ENCODE measurements around the gene COG5. TPM values are rescaled to one million over a fixed set of nuclear protein-coding genes. Genes with fewer than 3 reads are reported as not detected.

COG5 gene
- total and polyA plus RNA-seq, 2 experiments from 2014 or later: 15.8 to 53.5 TPM

GRCh38 chr7:107551936-107552335 is 11.8 kb downstream of the COG5 start:
- H3K27me3 ChIP-seq: no peaks in the 10 kb centered on the region
- H4K20me1 ChIP-seq (ENCODE audit: insufficient read depth, poor library complexity, severe bottlenecking): no peaks in the 10 kb centered on the region
- no peak overlapping the region for H3K4me2 ChIP-seq
- TF ChIP-seq, protein P1, sequence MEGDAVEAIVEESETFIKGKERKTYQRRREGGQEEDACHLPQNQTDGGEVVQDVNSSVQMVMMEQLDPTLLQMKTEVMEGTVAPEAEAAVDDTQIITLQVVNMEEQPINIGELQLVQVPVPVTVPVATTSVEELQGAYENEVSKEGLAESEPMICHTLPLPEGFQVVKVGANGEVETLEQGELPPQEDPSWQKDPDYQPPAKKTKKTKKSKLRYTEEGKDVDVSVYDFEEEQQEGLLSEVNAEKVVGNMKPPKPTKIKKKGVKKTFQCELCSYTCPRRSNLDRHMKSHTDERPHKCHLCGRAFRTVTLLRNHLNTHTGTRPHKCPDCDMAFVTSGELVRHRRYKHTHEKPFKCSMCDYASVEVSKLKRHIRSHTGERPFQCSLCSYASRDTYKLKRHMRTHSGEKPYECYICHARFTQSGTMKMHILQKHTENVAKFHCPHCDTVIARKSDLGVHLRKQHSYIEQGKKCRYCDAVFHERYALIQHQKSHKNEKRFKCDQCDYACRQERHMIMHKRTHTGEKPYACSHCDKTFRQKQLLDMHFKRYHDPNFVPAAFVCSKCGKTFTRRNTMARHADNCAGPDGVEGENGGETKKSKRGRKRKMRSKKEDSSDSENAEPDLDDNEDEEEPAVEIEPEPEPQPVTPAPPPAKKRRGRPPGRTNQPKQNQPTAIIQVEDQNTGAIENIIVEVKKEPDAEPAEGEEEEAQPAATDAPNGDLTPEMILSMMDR (IDR thresholded peaks at IDR 0.05; ENCODE audit: poor library complexity): no peak
- no peak for TF ChIP-seq EZH2phosphoT487 (IDR thresholded peaks at IDR 0.05; ENCODE audit: low read depth, severe bottlenecking, unreplicated experiment)
- TF ChIP-seq EZH2 (IDR thresholded peaks at IDR 0.05; ENCODE audit: borderline replicate concordance): no peak
- no peak overlapping the region for H3K4me3 ChIP-seq
- H3K4me1 ChIP-seq (ENCODE audit: insufficient read depth): no peaks in the 10 kb centered on the region
- H3K36me3 ChIP-seq (replicated peaks; ENCODE audit: insufficient read depth, low read depth): no peaks in the 10 kb centered on the region
- H3K9me3 ChIP-seq (ENCODE audit: low read depth): no peaks in the 10 kb centered on the region
- no peak overlapping the region for H2AFZ ChIP-seq
- DNase-seq (ENCODE audit: low spot score): no peak
- no peaks in the 10 kb centered on the region for H3K9me2 ChIP-seq (replicated peaks; ENCODE audit: insufficient read depth)
- 94% methylated on average over 1 of the region's 1 CpG for WGBS (ENCODE audit: low lambda C conversion rate, missing lambda C conversion rate)
- no peak overlapping the region for H3K27ac ChIP-seq
- peaks cover 32% of the 10 kb centered on the region for H3K79me2 ChIP-seq

GRCh38 chr7:107544848-107545591 is 18.7 kb downstream of the COG5 start:
- Histone ChIP-seq H3K4me2 (no peak overlapping the region), H3K4me3 (no peak overlapping the region), H3K79me2 (peaks cover 26% of the 10 kb centered on the region), H3K36me3 (replicated peaks; ENCODE audit: insufficient read depth, low read depth) (no peaks in the 10 kb centered on the region), H4K20me1 (ENCODE audit: insufficient read depth, poor library complexity, severe bottlenecking) (no peaks in the 10 kb centered on the region), H3K9me2 (replicated peaks; ENCODE audit: insufficient read depth) (no peaks in the 10 kb centered on the region), H3K4me1 (ENCODE audit: insufficient read depth) (no peaks in the 10 kb centered on the region), H2AFZ (no peak overlapping the region), H3K27me3 (no peaks in the 10 kb centered on the region), H3K9me3 (ENCODE audit: low read depth) (peaks cover 8% of the 10 kb centered on the region), H3K27ac (no peak overlapping the region)
- no peak for DNase-seq (ENCODE audit: low spot score)
- TF ChIP-seq, protein P1 (IDR thresholded peaks at IDR 0.05; ENCODE audit: poor library complexity): no peak
- TF ChIP-seq EZH2phosphoT487 (IDR thresholded peaks at IDR 0.05; ENCODE audit: low read depth, severe bottlenecking, unreplicated experiment): no peak
- no peak for TF ChIP-seq EZH2 (IDR thresholded peaks at IDR 0.05; ENCODE audit: borderline replicate concordance)
- WGBS (ENCODE audit: low lambda C conversion rate, missing lambda C conversion rate): 95% methylated on average over 4 of the region's 4 CpGs

GRCh38 chr7:107543338-107543993 is 20.3 kb downstream of the COG5 start:
- Histone ChIP-seq H3K9me3 (ENCODE audit: low read depth) (peaks cover 8% of the 10 kb centered on the region), H3K27me3 (no peaks in the 10 kb centered on the region), H3K36me3 (replicated peaks; ENCODE audit: insufficient read depth, low read depth) (no peaks in the 10 kb centered on the region), H3K4me1 (ENCODE audit: insufficient read depth) (no peaks in the 10 kb centered on the region), H3K9me2 (replicated peaks; ENCODE audit: insufficient read depth) (no peaks in the 10 kb centered on the region), H3K4me3 (no peak overlapping the region), H2AFZ (no peak overlapping the region), H4K20me1 (ENCODE audit: insufficient read depth, poor library complexity, severe bottlenecking) (no peaks in the 10 kb centered on the region), H3K79me2 (peaks cover 26% of the 10 kb centered on the region), H3K27ac (no peak overlapping the region), H3K4me2 (no peak overlapping the region)
- DNase-seq (ENCODE audit: low spot score): no peak
- WGBS (ENCODE audit: low lambda C conversion rate, missing lambda C conversion rate): 96% methylated on average over 5 of the region's 5 CpGs
- TF ChIP-seq, protein P1 (IDR thresholded peaks at IDR 0.05; ENCODE audit: poor library complexity): no peak
- no peak for TF ChIP-seq EZH2phosphoT487 (IDR thresholded peaks at IDR 0.05; ENCODE audit: low read depth, severe bottlenecking, unreplicated experiment)
- TF ChIP-seq EZH2 (IDR thresholded peaks at IDR 0.05; ENCODE audit: borderline replicate concordance): no peak
